Activated naive CD4-positive, alpha-beta T cell treated with anti-CD3 and anti-CD28 coated beads, Interleukin-2, amount 50 U/mL, for 24 hours (primary cell): ENCODE results near the gene EEIG2.

Experiments
- H3K27ac Mint-ChIP-seq: one replicate; pipeline ENCODE4 v1.8.0; 2021; ENCODE audit warnings: mild to moderate bottlenecking, mixed read lengths
- H3K27me3 Mint-ChIP-seq: one replicate; pipeline ENCODE4 v1.8.0; 2021; ENCODE audit warnings: mixed read lengths
- H3K36me3 Mint-ChIP-seq: one replicate; pipeline ENCODE4 v1.8.0; 2021; ENCODE audit warnings: mixed read lengths
- H3K4me1 Mint-ChIP-seq: one replicate; pipeline ENCODE4 v1.8.0; 2021; ENCODE audit warnings: mixed read lengths
- H3K4me3 Mint-ChIP-seq: one replicate; pipeline ENCODE4 v1.8.0; 2021; ENCODE audit warnings: mild to moderate bottlenecking, mixed read lengths
- H3K9me3 Mint-ChIP-seq: one replicate; pipeline ENCODE4 v1.8.0; 2021; ENCODE audit warnings: mixed read lengths

Gene EEIG2

GRCh38 chr1:108561689-108562326, 1.9 kb downstream of the EEIG2 start:
- Mint-ChIP-seq H3K27me3 (no peaks in the 10 kb centered on the region), H3K9me3 (no peaks in the 10 kb centered on the region), H3K36me3 (no peaks in the 10 kb centered on the region), H3K4me1 (peaks cover 38% of the 10 kb centered on the region), H3K4me3 (peak overlapping the region; percentile 45), H3K27ac (no peak overlapping the region)

DNA sequence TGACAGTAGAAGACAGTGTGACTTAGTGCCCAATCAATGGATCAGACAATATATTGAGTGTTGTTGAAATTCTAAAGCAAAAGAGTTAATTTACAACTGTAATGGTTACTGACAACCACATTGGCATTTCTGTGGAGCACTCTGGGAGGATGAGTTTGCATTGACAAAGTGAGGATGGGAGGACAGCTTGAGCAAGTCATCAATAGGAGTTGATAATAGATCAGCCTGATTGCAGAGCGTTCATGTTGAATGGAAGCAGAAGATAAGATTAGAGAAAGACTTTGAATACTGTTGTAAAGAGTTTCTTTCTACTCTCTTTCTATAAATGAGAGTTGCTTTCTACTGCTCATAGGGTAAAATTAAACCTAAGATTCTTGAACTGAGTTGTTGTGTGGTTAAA, 3.9 kb downstream of the EEIG2 start:
- H3K36me3 Mint-ChIP-seq: no peaks in the 10 kb centered on the region
- no peak overlapping the region for H3K27ac Mint-ChIP-seq
- H3K27me3 Mint-ChIP-seq: no peaks in the 10 kb centered on the region
- H3K4me3 Mint-ChIP-seq: no peak overlapping the region
- peaks cover 39% of the 10 kb centered on the region for H3K4me1 Mint-ChIP-seq
- H3K9me3 Mint-ChIP-seq: no peaks in the 10 kb centered on the region

- no peak overlapping the region for H3K4me3 Mint-ChIP-seq
- no peaks in the 10 kb centered on the region for H3K36me3 Mint-ChIP-seq
- H3K27ac Mint-ChIP-seq: no peak overlapping the region
- peaks cover 33% of the 10 kb centered on the region for H3K4me1 Mint-ChIP-seq
- no peaks in the 10 kb centered on the region for H3K9me3 Mint-ChIP-seq
- no peaks in the 10 kb centered on the region for H3K27me3 Mint-ChIP-seq
Observed at GRCh38 chr1:108565081-108565480, 5.2 kb downstream of the EEIG2 start.

- Mint-ChIP-seq H3K4me1 (peaks cover 32% of the 10 kb centered on the region), H3K36me3 (no peaks in the 10 kb centered on the region), H3K27ac (no peak overlapping the region), H3K9me3 (no peaks in the 10 kb centered on the region), H3K27me3 (no peaks in the 10 kb centered on the region), H3K4me3 (no peak overlapping the region)
Observed at GRCh38 chr1:108565512-108565911, 5.6 kb downstream of the EEIG2 start.

- H3K27me3 Mint-ChIP-seq: no peaks in the 10 kb centered on the region
- H3K27ac Mint-ChIP-seq: peak overlapping the region; percentile 24
- no peaks in the 10 kb centered on the region for H3K9me3 Mint-ChIP-seq
- H3K4me3 Mint-ChIP-seq: no peak overlapping the region
- peaks cover 13% of the 10 kb centered on the region for H3K4me1 Mint-ChIP-seq
- H3K36me3 Mint-ChIP-seq: peaks cover 1% of the 10 kb centered on the region
Observed at GRCh38 chr1:108568589-108568988, 8.7 kb downstream of the EEIG2 start.

DNA sequence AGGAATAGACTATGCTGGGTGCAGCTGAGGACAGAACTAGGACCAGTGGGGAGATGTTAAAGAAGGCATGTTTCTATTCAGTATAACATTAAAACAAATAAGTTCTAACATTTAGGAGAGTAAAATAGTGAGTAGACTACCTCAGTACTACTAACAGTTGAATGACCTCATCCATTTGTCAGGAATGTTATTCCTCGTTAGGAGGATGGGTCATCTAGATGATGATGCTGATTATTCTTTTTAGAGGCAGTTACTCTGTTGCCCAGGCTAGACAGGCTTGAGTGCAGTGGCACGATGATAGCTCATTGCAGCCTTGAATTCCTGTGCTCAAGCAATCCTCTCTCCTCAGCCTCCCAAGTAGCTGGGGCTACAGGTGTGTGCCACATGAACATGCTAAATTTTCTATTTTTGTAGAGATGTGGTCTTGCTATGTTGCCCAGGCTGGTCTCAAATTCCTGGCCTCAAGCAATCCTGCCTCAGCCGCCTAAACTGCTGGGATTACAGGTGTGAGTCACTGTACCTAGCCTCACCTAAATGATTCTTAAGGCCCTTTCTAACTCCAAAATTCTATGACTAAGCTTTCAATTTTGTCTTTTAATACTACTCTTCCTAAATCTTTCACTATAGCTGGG, 9.3 kb downstream of the EEIG2 start:
- H3K27ac Mint-ChIP-seq: peak overlapping the region; percentile 24
- H3K27me3 Mint-ChIP-seq: no peaks in the 10 kb centered on the region
- peaks cover 7% of the 10 kb centered on the region for H3K4me1 Mint-ChIP-seq
- H3K4me3 Mint-ChIP-seq: no peak overlapping the region
- H3K9me3 Mint-ChIP-seq: no peaks in the 10 kb centered on the region
- H3K36me3 Mint-ChIP-seq: peaks cover 2% of the 10 kb centered on the region

- no peaks in the 10 kb centered on the region for H3K27me3 Mint-ChIP-seq
- H3K36me3 Mint-ChIP-seq: peaks cover 2% of the 10 kb centered on the region
- H3K9me3 Mint-ChIP-seq: no peaks in the 10 kb centered on the region
- peaks cover 5% of the 10 kb centered on the region for H3K4me1 Mint-ChIP-seq
- H3K27ac Mint-ChIP-seq: no peak overlapping the region
- no peak overlapping the region for H3K4me3 Mint-ChIP-seq
Observed at GRCh38 chr1:108570128-108570527, 10.2 kb downstream of the EEIG2 start.

DNA sequence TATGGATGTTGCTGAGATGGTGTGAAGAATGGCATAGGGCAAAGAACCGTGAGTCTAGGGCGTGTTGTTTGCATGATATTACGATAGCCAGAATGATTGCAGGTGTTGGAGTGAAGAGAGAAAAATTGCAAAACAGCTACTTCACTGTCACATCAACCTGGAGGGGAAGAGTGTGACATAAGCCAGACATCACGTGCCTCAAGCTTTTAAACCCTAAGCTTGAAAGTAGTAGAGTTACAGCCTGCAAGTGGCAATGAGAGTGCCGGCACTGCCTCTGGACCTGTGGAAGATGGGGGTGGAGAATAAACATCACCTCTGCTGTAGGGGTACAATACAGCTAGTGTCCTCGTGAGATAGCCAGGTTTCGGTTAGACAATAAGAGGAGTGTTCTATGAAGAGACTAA, 11.1 kb downstream of the EEIG2 start:
- Mint-ChIP-seq H3K27ac (no peak overlapping the region), H3K27me3 (no peaks in the 10 kb centered on the region), H3K4me3 (no peak overlapping the region), H3K9me3 (no peaks in the 10 kb centered on the region), H3K36me3 (peaks cover 2% of the 10 kb centered on the region), H3K4me1 (peaks cover 12% of the 10 kb centered on the region)

GRCh38 chr1:108572182-108572581, 12.3 kb downstream of the EEIG2 start:
- no peak overlapping the region for H3K4me3 Mint-ChIP-seq
- peaks cover 2% of the 10 kb centered on the region for H3K36me3 Mint-ChIP-seq
- H3K27me3 Mint-ChIP-seq: no peaks in the 10 kb centered on the region
- H3K4me1 Mint-ChIP-seq: peaks cover 12% of the 10 kb centered on the region
- H3K27ac Mint-ChIP-seq: no peak overlapping the region
- no peaks in the 10 kb centered on the region for H3K9me3 Mint-ChIP-seq

- H3K27ac Mint-ChIP-seq: no peak overlapping the region
- H3K4me3 Mint-ChIP-seq: no peak overlapping the region
- H3K9me3 Mint-ChIP-seq: no peaks in the 10 kb centered on the region
- peaks cover 12% of the 10 kb centered on the region for H3K4me1 Mint-ChIP-seq
- no peaks in the 10 kb centered on the region for H3K27me3 Mint-ChIP-seq
- peaks cover 2% of the 10 kb centered on the region for H3K36me3 Mint-ChIP-seq
Observed at GRCh38 chr1:108573183-108573582, 13.3 kb downstream of the EEIG2 start.

- H3K9me3 Mint-ChIP-seq: no peaks in the 10 kb centered on the region
- H3K27ac Mint-ChIP-seq: no peak overlapping the region
- H3K36me3 Mint-ChIP-seq: peaks cover 4% of the 10 kb centered on the region
- peaks cover 7% of the 10 kb centered on the region for H3K4me1 Mint-ChIP-seq
- H3K4me3 Mint-ChIP-seq: no peak overlapping the region
- H3K27me3 Mint-ChIP-seq: no peaks in the 10 kb centered on the region
Observed at GRCh38 chr1:108574008-108574407, 14.1 kb downstream of the EEIG2 start.

DNA sequence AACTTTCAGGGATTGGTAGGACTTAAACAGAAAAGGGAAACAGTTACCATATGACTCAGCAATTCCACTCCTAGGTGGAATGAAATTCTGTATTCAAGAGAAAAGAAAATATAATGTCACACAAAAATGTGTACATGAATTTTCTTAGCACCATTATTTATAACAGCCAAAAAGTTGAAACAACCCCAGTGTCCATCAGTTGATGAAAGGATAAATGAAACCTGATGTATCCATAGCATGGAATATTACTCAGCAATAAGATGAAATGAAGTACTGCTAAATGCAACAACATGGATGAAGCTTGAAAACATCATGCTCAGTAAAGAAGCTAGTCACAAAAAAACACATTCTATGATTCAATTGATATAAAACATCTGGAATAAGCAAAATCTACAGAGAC, 15.5 kb downstream of the EEIG2 start:
- peaks cover 4% of the 10 kb centered on the region for H3K36me3 Mint-ChIP-seq
- H3K4me3 Mint-ChIP-seq: no peak overlapping the region
- H3K27ac Mint-ChIP-seq: peak overlapping the region; percentile 14
- no peaks in the 10 kb centered on the region for H3K27me3 Mint-ChIP-seq
- H3K4me1 Mint-ChIP-seq: peaks cover 7% of the 10 kb centered on the region
- H3K9me3 Mint-ChIP-seq: no peaks in the 10 kb centered on the region

- H3K4me3 Mint-ChIP-seq: no peak overlapping the region
- H3K4me1 Mint-ChIP-seq: peaks cover 48% of the 10 kb centered on the region
- H3K36me3 Mint-ChIP-seq: peaks cover 3% of the 10 kb centered on the region
- no peaks in the 10 kb centered on the region for H3K27me3 Mint-ChIP-seq
- no peak overlapping the region for H3K27ac Mint-ChIP-seq
- H3K9me3 Mint-ChIP-seq: no peaks in the 10 kb centered on the region
Observed at GRCh38 chr1:108583757-108584427, 24.0 kb downstream of the EEIG2 start.

DNA sequence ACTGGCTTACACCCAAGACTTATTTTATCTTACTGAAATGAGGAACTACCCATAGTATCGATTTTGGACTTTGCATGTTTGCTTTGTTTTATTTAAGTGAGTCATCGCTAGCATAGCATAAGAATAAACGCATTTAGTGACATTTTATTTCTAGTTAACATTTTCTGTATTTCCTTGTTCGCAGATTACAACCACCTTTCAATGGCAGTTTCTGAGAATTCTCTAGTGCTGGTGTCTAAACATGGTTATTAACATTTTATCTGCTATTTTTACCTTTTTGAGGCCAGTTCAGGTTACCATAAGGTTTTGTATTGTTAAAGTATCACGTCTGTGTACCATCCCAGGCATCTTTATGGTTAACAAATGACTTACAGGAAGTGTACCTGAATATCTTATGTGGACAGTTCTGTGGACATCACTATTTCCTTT, 24.5 kb downstream of the EEIG2 start:
- H3K27ac Mint-ChIP-seq: no peak overlapping the region
- H3K36me3 Mint-ChIP-seq: peaks cover 5% of the 10 kb centered on the region
- H3K9me3 Mint-ChIP-seq: no peaks in the 10 kb centered on the region
- no peak overlapping the region for H3K4me3 Mint-ChIP-seq
- H3K27me3 Mint-ChIP-seq: no peaks in the 10 kb centered on the region
- H3K4me1 Mint-ChIP-seq: peaks cover 53% of the 10 kb centered on the region

DNA sequence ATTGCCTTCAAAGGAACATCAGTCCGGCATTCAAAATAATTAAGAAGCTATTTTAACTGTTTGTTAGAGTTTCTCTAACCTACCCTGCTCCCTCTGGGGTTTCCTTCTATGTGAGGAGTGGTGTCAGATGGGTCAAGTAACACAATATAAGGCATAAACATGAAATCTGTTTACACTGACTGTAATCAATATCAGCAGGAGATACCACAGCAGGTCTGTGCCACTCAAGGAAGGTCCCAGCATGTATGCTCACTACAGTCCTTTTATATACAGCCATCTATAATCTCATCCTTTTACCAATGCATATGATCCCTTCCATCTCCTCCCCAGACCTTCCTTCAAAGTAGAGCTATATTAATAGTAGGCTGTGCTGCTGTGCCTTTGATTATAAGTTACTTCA, 25.4 kb downstream of the EEIG2 start:
- H3K4me1 Mint-ChIP-seq: peaks cover 62% of the 10 kb centered on the region
- H3K9me3 Mint-ChIP-seq: no peaks in the 10 kb centered on the region
- H3K27me3 Mint-ChIP-seq: no peaks in the 10 kb centered on the region
- H3K4me3 Mint-ChIP-seq: no peak overlapping the region
- peaks cover 5% of the 10 kb centered on the region for H3K36me3 Mint-ChIP-seq
- no peak overlapping the region for H3K27ac Mint-ChIP-seq

- Mint-ChIP-seq H3K4me3 (no peak overlapping the region), H3K9me3 (no peaks in the 10 kb centered on the region), H3K27me3 (no peaks in the 10 kb centered on the region), H3K4me1 (peaks cover 67% of the 10 kb centered on the region), H3K27ac (peak overlapping the region; percentile 25), H3K36me3 (peaks cover 6% of the 10 kb centered on the region)
Observed at GRCh38 chr1:108590441-108590840, 30.5 kb downstream of the EEIG2 start.
